Fibroblast of lung (primary cell): ENCODE data around the gene PRUNE2. TPM values are rescaled to one million over a fixed set of nuclear protein-coding genes. Genes with fewer than 3 reads are reported as not detected.

Experiments used
- DNase-seq, 2 donors: peaks; one replicate each; pipeline versions ENCODE4 v3.0.0 to v3.0.0-alpha.2; 2010; ENCODE audit warnings: low read depth in 2 of 2
- H2AFZ ChIP-seq: 2 replicates; pipeline ENCODE4 v1.5.1; 2012; ENCODE audit warnings: low read length, control low read depth, inconsistent platforms
- H3K27ac ChIP-seq: 2 replicates; pipeline ENCODE4 v1.5.1; 2011; ENCODE audit warnings: low read length, control low read depth; ENCODE audit not compliant: insufficient read depth
- H3K27me3 ChIP-seq: 2 replicates; pipeline ENCODE4 v1.5.1; 2011; ENCODE audit warnings: mild to moderate bottlenecking, low read length; ENCODE audit not compliant: control insufficient read depth, insufficient read depth
- H3K36me3 ChIP-seq: 2 replicates; pipeline ENCODE4 v1.5.1; 2011; ENCODE audit warnings: low read length; ENCODE audit not compliant: control insufficient read depth, insufficient read depth
- H3K4me1 ChIP-seq: 2 replicates; pipeline ENCODE4 v1.5.1; 2011; ENCODE audit warnings: low read length; ENCODE audit not compliant: control insufficient read depth, insufficient read depth; ENCODE audit errors: extremely low read depth
- H3K4me2 ChIP-seq: 2 replicates; pipeline ENCODE4 v1.5.1; 2011; ENCODE audit warnings: low read length, control low read depth; ENCODE audit not compliant: insufficient read depth; ENCODE audit errors: extremely low read depth
- H3K4me3 ChIP-seq, 4 experiments: fragments of 200-600 bp in 1 of 4; sonication (generic) in 1 of 4; replicated peaks in 1 of 4; 2 replicates each; pipeline ENCODE4 v1.5.1; 2011 to 2016; ENCODE audit warnings: low read length in 4 of 4, low read depth in 3 of 4, mild to moderate bottlenecking in 3 of 4, control low read depth in 2 of 4, inconsistent platforms in 1 of 4, mixed read lengths in 1 of 4; ENCODE audit not compliant: insufficient read depth in 1 of 4; ENCODE audit errors: control extremely low read depth in 1 of 4
- H3K79me2 ChIP-seq: 2 replicates; pipeline ENCODE4 v1.5.1; 2012; ENCODE audit warnings: mild to moderate bottlenecking, low read length, inconsistent platforms; ENCODE audit not compliant: control insufficient read depth, insufficient read depth
- H3K9ac ChIP-seq: 2 replicates; pipeline ENCODE4 v1.5.1; 2011; ENCODE audit warnings: mild to moderate bottlenecking, low read length, control low read depth; ENCODE audit not compliant: insufficient read depth
- H3K9me3 ChIP-seq: 2 replicates; pipeline ENCODE4 v1.5.1; 2012; ENCODE audit warnings: low read depth, low read length; ENCODE audit not compliant: control insufficient read depth, insufficient read depth
- H4K20me1 ChIP-seq: 2 replicates; pipeline ENCODE4 v1.5.1; 2011; ENCODE audit warnings: low read length; ENCODE audit not compliant: control insufficient read depth, insufficient read depth; ENCODE audit errors: extremely low read depth
- EZH2 ChIP-seq: IDR thresholded peaks from 2 replicates; pipeline ENCODE4 v1.5.1; 2012; ENCODE audit warnings: low read length, control low read depth, mild to moderate bottlenecking; ENCODE audit errors: missing control alignments
- polyA plus RNA-seq, 2 donors: library from polyadenylated mRNA; depleted of rRNA in 1 of 2; stranded (reverse) in 1 of 2; unstranded in 1 of 2; fragments of >200 nt; gene quantifications; 2 replicates each; pipeline ENCODE4 v1.2.1, GENCODE V29; 2011 to 2012; ENCODE audit warnings: missing spikeins in 1 of 2
- total RNA-seq: library from RNA; depleted of rRNA; stranded (reverse); fragments of >200 nt; gene quantifications from 2 replicates; pipeline ENCODE4 v1.2.1, GENCODE V29; 2014
- TF ChIP-seq, protein P1 (sequence below), 2 donors: IDR thresholded peaks in 1 of 2; conservative IDR thresholded peaks in 1 of 2; 1 replicate in 1 of 2; 2 replicates in 1 of 2; pipeline ENCODE4 v1.5.1; 2011 to 2012; ENCODE audit warnings: low read length in 2 of 2, control low read depth in 1 of 2, inconsistent platforms in 1 of 2, low read depth in 1 of 2, mild to moderate bottlenecking in 1 of 2

Gene PRUNE2
- total and polyA plus RNA-seq, 2 donors (not counting 1 experiment from before 2014, with no cell fraction given): 5.4 to 95.6 TPM

DNA sequence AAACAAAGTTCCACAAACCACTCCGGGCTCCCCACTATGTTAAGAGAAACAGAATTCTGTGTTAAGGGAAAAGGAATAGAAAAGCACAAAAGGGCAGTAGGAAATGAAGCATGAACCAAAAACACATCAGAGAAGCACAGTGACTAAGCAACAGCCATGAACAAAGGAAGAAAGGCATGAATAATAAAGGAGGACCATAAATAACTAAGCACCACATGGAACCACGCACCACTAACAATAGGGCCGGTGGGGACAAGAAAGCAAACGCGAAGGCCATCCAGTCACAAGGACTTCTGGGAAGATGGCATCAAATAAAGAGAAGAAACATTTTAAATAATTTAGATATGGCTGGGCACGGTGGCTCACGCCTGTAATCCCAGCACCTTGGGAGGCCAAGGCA lies 18.0 kb downstream of the PRUNE2 start:
- Histone ChIP-seq H3K36me3 (no peaks in the 10 kb centered on the region), H3K4me3 (no peak overlapping the region), H2AFZ (no peak overlapping the region), H3K27me3 (no peaks in the 10 kb centered on the region), H3K9ac (no peak overlapping the region), H4K20me1 (no peaks in the 10 kb centered on the region), H3K79me2 (no peaks in the 10 kb centered on the region), H3K4me2 (no peak overlapping the region), H3K4me1 (no peaks in the 10 kb centered on the region), H3K9me3 (no peaks in the 10 kb centered on the region), H3K27ac (no peak overlapping the region)
- no peak for TF ChIP-seq EZH2
- TF ChIP-seq, protein P1, sequence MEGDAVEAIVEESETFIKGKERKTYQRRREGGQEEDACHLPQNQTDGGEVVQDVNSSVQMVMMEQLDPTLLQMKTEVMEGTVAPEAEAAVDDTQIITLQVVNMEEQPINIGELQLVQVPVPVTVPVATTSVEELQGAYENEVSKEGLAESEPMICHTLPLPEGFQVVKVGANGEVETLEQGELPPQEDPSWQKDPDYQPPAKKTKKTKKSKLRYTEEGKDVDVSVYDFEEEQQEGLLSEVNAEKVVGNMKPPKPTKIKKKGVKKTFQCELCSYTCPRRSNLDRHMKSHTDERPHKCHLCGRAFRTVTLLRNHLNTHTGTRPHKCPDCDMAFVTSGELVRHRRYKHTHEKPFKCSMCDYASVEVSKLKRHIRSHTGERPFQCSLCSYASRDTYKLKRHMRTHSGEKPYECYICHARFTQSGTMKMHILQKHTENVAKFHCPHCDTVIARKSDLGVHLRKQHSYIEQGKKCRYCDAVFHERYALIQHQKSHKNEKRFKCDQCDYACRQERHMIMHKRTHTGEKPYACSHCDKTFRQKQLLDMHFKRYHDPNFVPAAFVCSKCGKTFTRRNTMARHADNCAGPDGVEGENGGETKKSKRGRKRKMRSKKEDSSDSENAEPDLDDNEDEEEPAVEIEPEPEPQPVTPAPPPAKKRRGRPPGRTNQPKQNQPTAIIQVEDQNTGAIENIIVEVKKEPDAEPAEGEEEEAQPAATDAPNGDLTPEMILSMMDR (conservative IDR thresholded peaks at IDR 0.05 in 1 of 2, IDR thresholded peaks at IDR 0.05 in 1 of 2; ENCODE audit: low read depth in 1 of 2, low read length in 2 of 2): no peak
- peak in 1 of 2 donors; percentile 26 for DNase-seq

DNA sequence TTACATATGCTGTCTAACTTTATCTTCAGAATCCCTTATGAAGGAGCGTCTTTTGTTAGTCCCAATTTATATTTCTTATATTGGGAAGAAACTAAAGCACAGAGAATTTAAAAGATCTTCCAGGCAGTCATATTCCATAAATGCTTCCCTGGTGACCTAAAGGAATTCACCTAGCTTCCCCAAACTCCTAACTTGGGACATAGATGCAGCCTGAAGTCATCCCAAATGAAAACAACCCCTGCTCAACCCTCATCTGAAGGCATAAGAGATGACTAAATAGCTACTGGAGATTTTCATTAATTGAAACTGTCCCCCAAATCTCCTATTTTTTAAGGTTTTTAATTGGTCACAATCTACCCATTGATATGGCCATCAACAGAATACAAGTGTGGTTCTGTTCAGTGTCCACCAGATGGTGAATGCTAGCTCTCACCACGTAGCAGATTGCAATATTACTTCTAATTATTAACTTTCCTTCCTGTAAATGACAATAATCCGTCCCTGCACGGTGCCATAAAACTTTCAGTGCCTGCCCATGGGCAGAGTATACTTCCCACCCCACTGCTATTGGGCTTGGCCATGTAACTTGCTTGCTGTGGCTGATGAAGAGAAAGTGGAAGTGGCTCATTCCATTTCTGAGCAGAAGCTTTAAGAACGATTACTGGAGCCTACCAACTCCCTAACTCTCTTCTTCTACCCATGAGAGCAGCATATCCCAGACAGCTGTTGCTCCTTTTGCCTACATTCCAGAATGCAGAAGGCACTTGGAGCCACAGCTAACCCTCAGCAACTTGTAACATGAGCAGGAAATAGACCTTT lies 18.7 kb downstream of the PRUNE2 start:
- Histone ChIP-seq H3K4me2 (no peak overlapping the region), H3K79me2 (no peaks in the 10 kb centered on the region), H3K9me3 (no peaks in the 10 kb centered on the region), H3K27ac (no peak overlapping the region), H3K4me1 (no peaks in the 10 kb centered on the region), H3K36me3 (no peaks in the 10 kb centered on the region), H2AFZ (no peak overlapping the region), H4K20me1 (no peaks in the 10 kb centered on the region), H3K27me3 (no peaks in the 10 kb centered on the region), H3K9ac (no peak overlapping the region), H3K4me3 (no peak overlapping the region)
- no peak for TF ChIP-seq EZH2
- TF ChIP-seq, protein P1 (conservative IDR thresholded peaks at IDR 0.05 in 1 of 2, IDR thresholded peaks at IDR 0.05 in 1 of 2; ENCODE audit: low read depth in 1 of 2, low read length in 2 of 2): no peak
- DNase-seq: peak in 1 of 2 donors; percentile 46

DNA sequence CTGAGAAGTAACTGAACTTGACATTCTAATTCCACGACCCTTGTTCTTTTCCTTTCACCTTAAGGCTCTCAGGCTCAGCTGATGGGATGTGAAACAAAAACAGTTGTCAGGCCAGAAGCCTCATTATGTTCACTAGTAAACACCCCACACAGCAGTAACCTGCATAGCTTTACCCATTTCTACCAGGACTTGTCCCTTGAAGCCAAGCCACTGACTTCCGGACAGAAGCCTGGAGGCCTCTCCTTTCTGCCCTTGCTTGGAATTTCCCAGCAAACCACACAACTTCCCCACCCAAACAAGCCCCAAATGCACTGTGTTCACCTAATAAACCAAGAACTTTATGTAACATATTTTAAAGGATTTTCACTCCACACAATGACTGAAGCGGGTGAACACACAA lies 19.6 kb downstream of the PRUNE2 start:
- Histone ChIP-seq H3K4me1 (no peaks in the 10 kb centered on the region), H2AFZ (no peak overlapping the region), H3K4me3 (no peak overlapping the region), H3K9me3 (no peaks in the 10 kb centered on the region), H3K9ac (no peak overlapping the region), H3K79me2 (no peaks in the 10 kb centered on the region), H3K27me3 (no peaks in the 10 kb centered on the region), H4K20me1 (no peaks in the 10 kb centered on the region), H3K27ac (no peak overlapping the region), H3K4me2 (no peak overlapping the region), H3K36me3 (no peaks in the 10 kb centered on the region)
- TF ChIP-seq, protein P1 (conservative IDR thresholded peaks at IDR 0.05 in 1 of 2, IDR thresholded peaks at IDR 0.05 in 1 of 2; ENCODE audit: low read depth in 1 of 2, low read length in 2 of 2): no peak
- TF ChIP-seq EZH2: no peak
- no peak for DNase-seq
